Epidermal melanocyte (primary cell): Measurements from ENCODE around the gene DOK3.

Source experiments
- DNase-seq: peaks from one replicate; pipeline ENCODE4 v3.0.0; 2011; ENCODE audit warnings: low spot score; ENCODE audit not compliant: insufficient read length

Gene DOK3

DNA sequence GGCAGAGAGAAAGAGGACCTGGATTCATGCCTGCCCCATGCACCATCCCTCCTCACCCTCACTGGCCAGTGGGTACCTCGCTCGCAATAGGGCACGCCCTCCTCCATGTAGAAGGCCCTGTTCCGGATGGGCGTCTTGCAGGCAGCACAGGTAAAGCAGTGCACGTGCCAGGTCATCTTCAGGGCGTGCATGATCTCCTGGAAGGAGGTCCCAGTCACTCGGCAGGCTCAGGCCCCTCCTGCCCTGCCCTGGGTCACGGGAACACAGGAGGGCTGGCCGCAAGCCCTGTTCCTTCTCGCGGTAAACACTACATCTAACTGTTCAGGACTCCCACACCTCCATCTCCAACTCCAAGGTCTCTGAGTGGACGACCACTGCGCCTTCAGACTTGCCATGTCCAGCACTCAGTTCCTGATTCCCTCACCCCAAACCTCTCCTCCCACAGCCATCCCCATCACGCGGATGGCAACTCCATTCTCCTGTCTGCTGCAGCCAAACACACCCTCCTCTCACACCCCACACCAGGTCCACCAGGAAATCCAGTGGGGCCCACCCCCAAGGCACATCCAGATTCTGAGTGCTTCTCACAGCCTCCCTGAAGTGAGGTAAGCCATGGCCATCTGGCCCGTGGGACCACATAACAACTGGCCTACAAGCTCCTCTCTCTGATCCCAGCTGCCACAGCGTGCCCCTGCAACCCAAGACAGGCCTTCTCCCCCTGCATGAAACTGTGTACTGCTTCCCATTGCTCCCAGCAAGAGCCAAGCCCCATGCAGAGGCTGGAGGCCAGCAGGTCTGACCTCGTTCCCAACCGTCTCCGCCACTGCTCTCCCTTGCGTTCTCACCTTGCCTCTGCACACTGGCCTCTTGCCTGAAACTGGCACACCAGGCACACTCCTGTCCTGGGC lies 25.4 kb downstream of the DOK3 start:
- DNase-seq: no peak

DNA sequence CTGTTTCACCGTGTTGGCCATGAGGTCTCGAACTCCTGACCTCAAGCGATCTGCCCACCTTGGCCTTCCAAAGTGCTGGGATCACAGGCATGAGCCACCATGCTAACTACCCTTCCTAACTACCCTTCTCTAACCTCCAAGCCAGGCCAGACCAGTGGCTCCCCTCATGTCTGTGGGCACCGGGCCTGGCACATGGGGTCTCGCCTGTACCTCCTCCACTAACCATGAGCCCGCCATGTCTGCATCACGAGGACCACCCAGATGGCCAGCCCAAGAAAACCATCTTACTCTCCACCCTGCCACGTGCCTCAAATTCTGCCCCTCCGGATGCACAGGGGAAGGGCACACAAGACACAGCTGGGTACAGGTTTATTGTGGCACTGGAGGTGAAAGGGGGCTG lies 26.6 kb downstream of the DOK3 start:
- DNase-seq: no peak

DNA sequence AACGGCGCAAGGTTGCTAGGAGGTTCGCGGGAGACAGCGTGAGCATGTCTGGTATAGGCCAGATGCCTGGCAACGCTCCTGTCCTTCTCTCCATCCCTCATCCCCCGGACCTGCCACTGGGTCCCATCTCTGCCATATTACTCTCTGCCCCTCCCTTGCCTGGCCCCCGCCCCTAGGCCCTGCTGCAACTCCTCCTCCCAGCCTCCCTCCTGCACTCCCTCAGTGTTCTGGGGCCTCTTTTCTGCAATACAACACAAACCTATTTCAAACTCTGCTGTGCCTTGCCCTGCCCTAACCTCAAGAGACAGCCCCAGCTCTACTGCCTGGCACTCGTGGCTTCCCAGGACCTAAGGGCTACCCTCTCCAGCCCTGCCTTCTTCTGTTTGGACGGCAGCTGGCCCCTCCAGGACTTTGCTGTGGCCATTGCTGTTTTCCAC lies 27.2 kb downstream of the DOK3 start:
- no peak for DNase-seq

DNA sequence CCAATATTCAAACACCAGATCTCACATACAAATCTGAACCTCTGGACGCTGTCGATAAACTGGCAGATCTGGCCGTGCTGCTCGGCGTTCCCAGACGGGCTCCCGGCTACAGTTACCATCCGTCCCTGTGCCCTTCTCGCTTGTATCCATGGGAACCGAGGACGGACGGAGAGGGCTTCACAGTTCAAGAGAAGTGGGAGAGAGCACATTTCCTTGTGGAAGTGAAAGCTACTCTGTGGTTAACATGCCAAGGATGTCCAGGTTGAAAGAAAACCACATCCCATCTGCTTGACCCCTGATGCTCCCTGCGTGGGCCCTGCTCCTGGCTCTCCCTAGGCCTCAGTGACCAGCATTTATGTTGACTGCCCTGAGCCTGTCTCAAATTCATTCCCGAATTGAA lies 29.9 kb downstream of the DOK3 start:
- DNase-seq: no peak

GRCh38 chr5:177478711-177479646 lies 30.6 kb downstream of the DOK3 start:
- no peak for DNase-seq

DNA sequence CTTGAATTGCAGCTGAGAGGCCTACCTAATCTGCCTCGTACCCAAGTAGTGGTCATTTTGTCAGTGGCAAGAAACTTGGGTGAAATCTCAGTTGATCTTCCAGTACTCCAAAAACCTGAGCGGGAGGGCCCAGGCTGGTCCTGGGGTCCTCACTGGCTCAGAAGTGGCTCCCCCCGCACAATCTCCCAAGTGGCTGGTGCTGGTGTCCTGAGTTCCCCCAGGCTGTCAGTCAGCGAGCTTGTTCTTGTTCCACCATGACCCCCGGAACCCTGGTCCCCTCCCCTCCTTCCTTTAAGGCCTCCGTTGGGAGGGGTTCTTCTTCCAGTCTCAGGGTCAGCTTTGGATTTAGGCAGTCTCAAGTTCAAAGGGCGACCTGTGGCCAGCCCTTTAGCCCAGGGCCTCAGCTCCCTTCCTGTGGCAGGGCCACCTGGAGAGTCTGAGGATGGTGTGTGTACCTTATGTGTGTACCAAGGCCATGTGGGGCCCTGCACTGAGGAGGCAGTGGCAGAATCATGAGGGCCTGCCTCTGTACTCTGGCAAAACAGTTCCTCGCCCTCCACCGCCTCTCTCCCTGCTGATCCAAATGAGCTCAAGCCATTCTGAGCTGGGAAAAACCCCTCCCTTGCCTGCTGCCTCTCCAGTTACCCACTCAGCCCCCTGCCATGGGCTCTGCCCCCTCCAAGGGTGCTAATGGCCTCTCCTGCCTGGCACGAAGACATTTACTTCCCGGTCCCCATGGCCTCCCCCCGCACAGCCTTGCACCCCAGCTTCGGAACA lies 31.7 kb downstream of the DOK3 start:
- DNase-seq: no peak

- no peak for DNase-seq
Observed at GRCh38 chr5:177476531-177477233, 32.9 kb downstream of the DOK3 start.

DNA sequence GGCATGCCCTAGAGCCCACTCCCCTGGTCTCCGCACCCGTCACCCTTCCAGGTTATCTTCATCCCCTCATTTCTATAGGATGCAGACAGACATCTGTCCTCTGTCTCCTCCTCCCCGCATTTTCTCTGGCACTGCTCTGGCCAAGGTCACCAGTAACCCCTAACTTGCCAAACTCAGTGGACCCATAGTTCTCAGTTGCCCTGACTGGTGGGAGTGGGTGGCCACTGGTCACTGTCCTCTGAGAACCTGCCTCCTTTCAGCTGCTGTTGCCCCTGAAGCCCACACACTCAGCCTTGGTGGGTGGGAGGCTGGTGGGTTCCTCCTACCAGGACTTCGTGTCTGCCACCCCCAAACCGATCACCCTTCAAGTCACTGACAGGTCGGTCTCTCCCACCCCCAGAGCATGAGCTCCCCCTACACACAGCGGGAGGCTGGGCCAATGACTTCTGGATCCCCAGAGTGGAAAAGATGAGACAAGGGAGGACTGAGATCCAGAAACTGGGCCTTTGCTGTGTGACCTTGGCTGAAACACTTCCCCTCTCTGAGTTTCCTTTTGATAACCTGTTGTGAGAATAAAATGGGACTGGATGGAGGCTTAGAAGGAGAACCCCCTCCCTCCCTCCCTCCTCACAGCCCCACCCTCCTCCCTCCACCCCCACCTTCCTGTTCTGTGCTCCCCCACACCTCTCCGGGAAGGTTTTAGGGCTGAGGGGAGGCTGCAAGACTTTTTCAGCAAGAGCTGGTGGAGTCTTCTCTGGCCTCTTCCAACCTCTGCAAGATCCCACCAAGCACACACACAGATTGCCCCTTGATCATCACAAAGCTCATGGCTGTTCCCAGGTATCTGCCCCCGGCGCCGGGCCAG lies 33.8 kb downstream of the DOK3 start:
- DNase-seq: no peak

GRCh38 chr5:177474846-177475562 lies 34.6 kb downstream of the DOK3 start:
- DNase-seq: no peak

- DNase-seq: no peak
Observed at GRCh38 chr5:177474002-177474476, 35.6 kb downstream of the DOK3 start.

DNA sequence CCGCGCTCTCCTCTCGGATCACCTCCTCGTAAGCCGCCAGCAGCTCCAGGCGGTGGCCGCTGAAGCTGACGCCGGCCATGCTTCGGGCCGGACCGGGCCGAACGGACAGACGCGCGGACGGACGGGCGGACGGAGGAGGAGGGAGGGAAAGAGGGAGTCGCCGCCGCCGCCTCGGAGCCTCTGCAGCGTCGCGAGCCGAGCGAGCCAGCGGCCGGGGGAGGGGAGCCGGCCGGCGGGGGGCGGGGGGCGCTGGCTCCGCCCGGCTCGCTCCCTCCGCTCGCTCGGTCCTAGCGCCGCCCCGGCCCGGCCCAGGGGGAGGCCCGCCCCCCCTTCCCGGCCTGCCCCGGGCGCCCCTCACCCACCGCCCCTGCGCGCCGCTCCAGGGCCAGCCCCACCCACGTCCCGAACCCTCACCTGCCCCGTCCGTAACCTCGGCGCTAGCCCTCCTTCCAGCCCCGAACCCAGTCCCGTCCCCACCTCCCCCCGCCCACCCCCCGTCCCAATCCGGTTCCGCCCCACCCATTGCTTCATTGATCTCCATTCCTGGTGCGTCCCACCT lies 36.1 kb downstream of the DOK3 start, which contains the start of gene DBN1:
DBN1 (minus strand) TSS at position 192 of the 559 bp plus-strand sequence; CDS start at position 79, 113 bp downstream.
- DNase-seq: peak; percentile 93

DNA sequence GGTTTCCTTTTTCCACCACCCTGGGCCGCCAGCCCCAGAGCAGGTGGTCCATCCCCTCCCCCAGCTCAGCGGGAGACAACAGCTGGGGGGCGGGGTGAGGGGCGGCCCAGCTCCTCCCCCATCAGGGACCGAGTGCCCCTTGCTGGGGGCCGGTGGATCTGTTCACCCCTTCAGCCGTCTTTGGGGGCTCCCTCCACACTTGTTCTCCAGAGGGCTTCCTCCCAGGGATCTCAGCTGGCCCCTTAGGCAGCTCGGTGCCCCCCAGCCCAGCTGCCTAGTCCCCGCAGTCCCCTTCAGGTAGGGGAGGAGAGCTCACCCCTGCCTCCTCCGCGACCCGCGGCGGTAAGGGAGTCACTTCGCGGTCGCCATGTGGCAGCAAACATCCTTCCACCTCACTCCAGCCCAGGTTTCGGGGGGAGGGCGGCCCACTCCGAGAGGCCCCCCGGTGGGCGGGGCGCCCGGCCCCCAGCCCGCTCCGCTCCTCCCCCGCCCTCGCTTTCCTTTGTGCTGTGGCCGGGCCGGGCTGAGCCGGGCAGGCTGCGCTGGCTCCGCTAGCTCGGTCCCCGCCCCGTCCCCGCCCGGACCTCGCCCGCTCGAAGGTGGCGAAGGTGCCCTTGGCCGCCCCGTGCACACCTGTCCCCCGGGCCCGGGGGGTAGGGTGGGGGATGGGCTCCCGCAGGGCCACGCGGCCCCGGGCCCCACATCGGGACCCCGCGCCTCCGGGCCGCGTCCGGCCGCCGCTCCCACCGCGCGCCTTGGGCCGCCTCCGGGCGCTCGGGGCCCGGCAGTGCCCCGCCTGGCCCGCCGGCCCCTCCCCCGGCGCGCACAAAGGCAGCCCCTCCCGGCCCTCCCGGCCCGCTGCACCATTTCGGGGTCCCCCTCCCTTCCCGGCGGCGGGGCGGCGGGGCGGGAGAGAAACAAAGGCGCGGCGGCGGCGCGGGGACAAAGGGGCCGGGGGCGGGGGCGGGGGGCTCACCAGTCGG lies 36.9 kb downstream of the DOK3 start:
- DNase-seq: no peak

- no peak for DNase-seq
Observed at GRCh38 chr5:177471610-177472356, 37.8 kb downstream of the DOK3 start.

- DNase-seq: no peak
Observed at GRCh38 chr5:177470759-177471536, 38.7 kb downstream of the DOK3 start.

DNA sequence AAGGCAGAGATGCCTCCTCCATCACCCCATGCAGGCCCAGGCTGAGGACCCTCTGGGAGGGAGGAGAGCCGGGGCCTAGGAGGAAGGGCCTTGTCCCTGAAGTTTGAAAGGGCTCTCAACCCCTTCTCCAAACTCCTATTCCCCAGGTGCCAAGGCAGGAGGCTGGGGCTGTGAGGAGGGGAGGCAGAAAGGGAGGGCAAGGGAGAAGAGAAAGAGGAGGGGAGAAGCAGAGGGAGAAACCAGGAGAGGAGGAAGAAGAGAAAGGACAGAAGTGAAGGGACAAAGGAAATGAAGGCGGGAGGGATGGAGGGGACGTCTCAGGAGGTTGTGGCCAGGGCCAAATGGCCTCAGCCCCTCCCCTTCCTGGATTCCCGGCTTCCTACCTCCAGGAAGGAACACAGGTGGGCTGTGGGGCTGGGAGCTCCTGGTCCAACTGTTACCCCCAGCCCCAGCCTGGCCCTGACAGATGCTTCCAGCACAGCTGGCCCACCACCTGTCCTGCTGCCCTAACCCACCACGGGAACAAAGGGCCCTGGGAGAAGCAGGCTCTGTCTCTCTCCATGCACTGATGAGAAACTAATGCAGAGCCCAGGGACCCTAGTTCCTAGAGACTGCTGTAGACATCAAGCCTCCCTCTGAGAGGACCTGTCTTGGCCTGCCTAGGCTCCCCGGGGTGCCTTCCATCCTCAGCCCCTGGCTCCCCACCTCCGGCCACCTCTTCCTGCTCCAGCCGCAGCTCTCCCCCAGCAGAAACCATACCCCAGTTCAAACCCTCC lies 39.7 kb downstream of the DOK3 start:
- DNase-seq: no peak
